Endothelial cell of umbilical vein (primary cell): ENCODE data around the gene EXOC1. TPM values are rescaled to one million over a fixed set of nuclear protein-coding genes. Genes with fewer than 3 reads are reported as not detected.

ENCODE experiments used
- BruUV-seq: library from RNA; stranded (reverse); fragments of 400-500 nt; replicated peaks from 2 replicates; lab custom pipeline; 2021; lab: Mats Ljungman, UMichigan
- CTCF ChIA-PET: fragments of 300-600, 350-600 bp; sonication (Branson Sonifier 250); formaldehyde crosslinking; loops from one replicate; lab custom pipeline; 2021; ENCODE audit warnings: antibody characterized with exemption, inconsistent platforms; lab: Charles Lee
- POLR2A ChIA-PET: fragments of 300-600, 350-600 bp; sonication (Branson Sonifier 250); formaldehyde crosslinking; loops from one replicate; lab custom pipeline; 2021; ENCODE audit warnings: antibody characterized with exemption, inconsistent platforms; lab: Charles Lee
- DNase-seq: peaks from one replicate; pipeline ENCODE4 v3.0.0-alpha.2; 2011; ENCODE audit warnings: low read depth, low spot score
- FAIRE-seq: peaks from 2 replicates; lab custom pipeline; 2011; peaks lifted over from hg19 to GRCh38; lab: Jason Lieb, UNC
- H2AFZ ChIP-seq: 2 replicates; pipeline ENCODE4 v1.6.0; 2012; ENCODE audit warnings: low read depth, low read length, control low read depth, inconsistent platforms
- H3K27ac ChIP-seq: 2 replicates; pipeline ENCODE4 v1.5.1; 2011; ENCODE audit warnings: low read depth, mild to moderate bottlenecking, control low read depth, low read length, moderate library complexity; ENCODE audit not compliant: insufficient read depth
- H3K27me3 ChIP-seq, 2 experiments: 2 replicates each; pipeline versions ENCODE4 v1.6.0 to v1.6.1; 2011; ENCODE audit warnings: low read length in 2 of 2, mixed read lengths in 1 of 2; ENCODE audit not compliant: control insufficient read depth in 2 of 2, insufficient read depth in 2 of 2
- H3K36me3 ChIP-seq, 2 experiments: 2 replicates in 1 of 2; 3 replicates in 1 of 2; pipeline ENCODE4 v1.5.1; 2011; ENCODE audit warnings: low read length in 2 of 2, mild to moderate bottlenecking in 1 of 2, moderate library complexity in 1 of 2; ENCODE audit not compliant: control insufficient read depth in 2 of 2, insufficient read depth in 2 of 2; ENCODE audit errors: extremely low read depth in 1 of 2
- H3K4me1 ChIP-seq: 3 replicates; pipeline ENCODE4 v1.5.1; 2011; ENCODE audit warnings: mild to moderate bottlenecking, low read length; ENCODE audit not compliant: control insufficient read depth, insufficient read depth; ENCODE audit errors: extremely low read depth
- H3K4me2 ChIP-seq: 2 replicates; pipeline ENCODE4 v1.6.1; 2011; ENCODE audit warnings: low read length, control low read depth, mixed read lengths; ENCODE audit not compliant: insufficient read depth
- H3K4me3 ChIP-seq, 3 experiments: fragments of 200-600 bp in 1 of 3; sonication (generic), shearing (Covaris generic) in 1 of 3; replicated peaks in 1 of 3; 2 replicates each; pipeline ENCODE4 v1.5.1; 2011 to 2016; ENCODE audit warnings: control low read depth in 3 of 3, low read length in 3 of 3, mild to moderate bottlenecking in 2 of 3, inconsistent platforms in 1 of 3, low read depth in 1 of 3, moderate library complexity in 1 of 3; ENCODE audit not compliant: insufficient read depth in 1 of 3
- H3K79me2 ChIP-seq: 2 replicates; pipeline ENCODE4 v1.6.0; 2012; ENCODE audit warnings: low read length, inconsistent platforms; ENCODE audit not compliant: control insufficient read depth, insufficient read depth
- H3K9ac ChIP-seq: replicated peaks from 2 replicates; pipeline ENCODE3; 2011; ENCODE audit warnings: low read length, control low read depth; ENCODE audit not compliant: insufficient read depth; ENCODE audit errors: extremely low read depth
- H3K9me1 ChIP-seq: replicated peaks from 3 replicates; pipeline ENCODE4 v1.6.0; 2011; ENCODE audit warnings: mild to moderate bottlenecking, low read length; ENCODE audit not compliant: control insufficient read depth, insufficient read depth; ENCODE audit errors: extremely low read depth
- H3K9me3 ChIP-seq: replicated peaks from 2 replicates; pipeline ENCODE4 v1.5.1; 2012; ENCODE audit warnings: low read length, inconsistent platforms; ENCODE audit not compliant: control insufficient read depth, insufficient read depth
- H4K20me1 ChIP-seq: replicated peaks from 2 replicates; pipeline ENCODE3; 2011; ENCODE audit warnings: mild to moderate bottlenecking, low read length; ENCODE audit not compliant: control insufficient read depth, insufficient read depth; ENCODE audit errors: extremely low read depth
- FOS ChIP-seq: IDR thresholded peaks from 2 replicates; pipeline ENCODE4 v1.6.1; 2011; ENCODE audit warnings: mild to moderate bottlenecking, low read length, moderate library complexity, borderline replicate concordance; ENCODE audit not compliant: insufficient read depth
- GATA2 ChIP-seq: IDR thresholded peaks from 2 replicates; pipeline ENCODE4 v1.7.0; 2011; ENCODE audit warnings: low read depth, mild to moderate bottlenecking, moderate library complexity, mixed read lengths, low read length; ENCODE audit not compliant: insufficient read length, insufficient read depth
- JUN ChIP-seq: IDR thresholded peaks from 2 replicates; pipeline ENCODE4 v1.6.1; 2011; ENCODE audit warnings: borderline replicate concordance, low read depth; ENCODE audit not compliant: insufficient read length, insufficient read depth
- MAX ChIP-seq: IDR thresholded peaks from 2 replicates; pipeline ENCODE4 v1.6.1; 2011; ENCODE audit not compliant: insufficient read depth, insufficient read length
- MYC ChIP-seq: IDR thresholded peaks from one replicate; pipeline ENCODE4 v1.6.1; 2011; ENCODE audit warnings: mild to moderate bottlenecking, low read depth, low read length
- POLR2A ChIP-seq: IDR thresholded peaks from 2 replicates; pipeline ENCODE4 v1.6.1; 2012; ENCODE audit warnings: low read depth, mild to moderate bottlenecking, control low read depth, low read length
- POLR2AphosphoS5 ChIP-seq: IDR thresholded peaks from 2 replicates; pipeline ENCODE4 v1.6.1; 2012; ENCODE audit warnings: low read depth, mild to moderate bottlenecking, control low read depth, low read length, moderate library complexity; ENCODE audit not compliant: insufficient read depth
- dilution Hi-C: fragments of 300-500 bp; cut with MboI; formaldehyde crosslinking; loops from one replicate; pipeline ENCODE4 v1.15.0; 2019; ENCODE audit warnings: low sequenced_read_pairs; ENCODE audit not compliant: extremely low pct_ligation_motif_present
- intact Hi-C: fragments of 100-400 bp; cut with micrococcal nuclease; formaldehyde crosslinking; loops from one replicate; pipeline ENCODE4 v1.10.0; 2022
- polyA plus RNA-seq, 4 experiments: library from polyadenylated mRNA; depleted of rRNA in 3 of 4; stranded (reverse) in 3 of 4; unstranded in 1 of 4; fragments of >200 nt; gene quantifications; 2 replicates each; pipeline versions ENCODE4 v1.2.1 to v1.2.3, GENCODE V29; 2011 to 2012; ENCODE audit warnings: missing spikeins in 1 of 4
- total RNA-seq: library from RNA; stranded (reverse); gene quantifications from 2 replicates; pipeline ENCODE4 v1.2.3, GENCODE V29; 2021

Gene EXOC1
- total and polyA plus RNA-seq, 2 donors (not counting 3 experiments of a cell fraction or from before 2014, with no cell fraction given): 11.6 to 33.3 TPM

GRCh38 chr4:55854129-55854528 is 681 bp downstream of the EXOC1 start:
- Histone ChIP-seq H4K20me1 (no peaks in the 10 kb centered on the region), H3K27me3 (peaks cover 16 to 19% of the 10 kb centered on the region in 2 experiments), H3K9ac (peak overlapping the region; percentile 83), H3K9me3 (no peaks in the 10 kb centered on the region), H3K79me2 (peaks cover 20% of the 10 kb centered on the region), H3K9me1 (no peaks in the 10 kb centered on the region), H2AFZ (peak overlapping the region; percentile 70), H3K4me2 (peak overlapping the region; percentile 61), H3K27ac (peak overlapping the region; percentile 51), H3K4me3 (peak overlapping the region; percentile 59 to 79 (median 64)), H3K4me1 (peaks cover 8% of the 10 kb centered on the region), H3K36me3 (peaks cover 0 to 2% of the 10 kb centered on the region in 2 experiments)
- DNase-seq: peak; percentile 23
- FAIRE-seq: no peak
- TF ChIP-seq GATA2 (no peak), MYC (no peak), FOS (no peak), JUN (no peak), POLR2A (no peak)
- intact Hi-C loops (no loop called here), dilution Hi-C loops (no loop called here)
- POLR2A ChIA-PET: interaction anchor here (0.6 to 1.3 kb wide), 3 partner anchors 12 to 883 kb away, joined by 3 to 6 read pairs (median 5); no protein-coding TSS in a partner anchor
- BruUV-seq: no TSS peak
- CTCF ChIA-PET: interaction anchor here (2.7 kb wide), 1 partner anchor 12 kb away, joined by 22 read pairs; no protein-coding TSS in a partner anchor

GRCh38 chr4:55857586-55857985 is 4.1 kb downstream of the EXOC1 start:
- TF ChIP-seq GATA2 (no peak), POLR2AphosphoS5 (no peak), MYC (no peak), MAX (no peak)
- FAIRE-seq (no peak), DNase-seq (no peak)
- H3K9me1 ChIP-seq: no peaks in the 10 kb centered on the region
- no peak overlapping the region for H3K27ac ChIP-seq
- ChIA-PET POLR2A (no interaction called here), CTCF (interaction anchor here (1.0 to 1.9 kb wide), 2 partner anchors 9 to 10 kb away, joined by 5 to 8 read pairs; no protein-coding TSS in a partner anchor)
- peaks cover 20% of the 10 kb centered on the region for H3K79me2 ChIP-seq
- H3K9ac ChIP-seq: no peak overlapping the region
- no peaks in the 10 kb centered on the region for H3K9me3 ChIP-seq
- dilution Hi-C loops: no loop called here
- no TSS peak for BruUV-seq
- intact Hi-C loops: no loop called here
- H3K36me3 ChIP-seq: peaks cover 0 to 12% of the 10 kb centered on the region in 2 experiments
- no peak overlapping the region for H3K4me3 ChIP-seq
- no peak overlapping the region for H2AFZ ChIP-seq
- H4K20me1 ChIP-seq: no peaks in the 10 kb centered on the region
- peaks cover 8% of the 10 kb centered on the region for H3K4me1 ChIP-seq
- no peaks in the 10 kb centered on the region for H3K27me3 ChIP-seq
- H3K4me2 ChIP-seq: no peak overlapping the region
